Large intestine (tissue), 12 donors: ENCODE results near the gene RARS1. TPM values are rescaled to one million over a fixed set of nuclear protein-coding genes. Genes with fewer than 3 reads are reported as not detected.

Experiments used
- DNase-seq, 2 donors: peaks; one replicate each; pipeline versions ENCODE4 v3.0.0 to v3.0.0-alpha.2; 2013
- H3K27ac ChIP-seq: one replicate; pipeline ENCODE4 v1.5.1; 2013; ENCODE audit warnings: low read length
- H3K27me3 ChIP-seq: 2 replicates; pipeline ENCODE4 v1.6.1; 2013; ENCODE audit warnings: low read length; ENCODE audit not compliant: control insufficient read depth, insufficient read depth
- H3K36me3 ChIP-seq: 2 replicates; pipeline ENCODE4 v1.6.1; 2013; ENCODE audit warnings: low read length; ENCODE audit not compliant: control insufficient read depth, insufficient read depth
- H3K4me1 ChIP-seq: one replicate; pipeline ENCODE4 v1.6.1; 2013; ENCODE audit warnings: low read length; ENCODE audit not compliant: control insufficient read depth, insufficient read depth
- H3K4me3 ChIP-seq: one replicate; pipeline ENCODE4 v1.5.1; 2013; ENCODE audit warnings: low read length
- H3K9me3 ChIP-seq: one replicate; pipeline ENCODE4 v1.6.1; 2013; ENCODE audit warnings: mild to moderate bottlenecking, low read depth, low read length, moderate library complexity; ENCODE audit not compliant: control insufficient read depth
- WGBS: methylation state at CpG from one replicate; pipeline ENCODE4 v1.1.5; 2013; ENCODE audit warnings: low lambda C conversion rate; ENCODE audit not compliant: insufficient coverage; 5-methylcytosine and 5-hydroxymethylcytosine counted together
- long read RNA-seq, 11 donors: transcript quantifications; one replicate each; lab custom pipeline, GENCODE V29; 2026
- polyA plus RNA-seq: library from polyadenylated mRNA; unstranded; fragments of 120-200 nt; gene quantifications from one replicate; pipeline ENCODE4 v1.2.1, GENCODE V29; 2013

The RARS1 gene
- 76.3 TPM for polyA plus RNA-seq
- long read RNA-seq, donor 1, transcript RARS-201 (15 exons, 2,146 nt), result major isoform, 8 of 14 reads
- long read RNA-seq, donor 1, partial matches to known transcripts, result 5 of 14 reads
- long read RNA-seq, donor 1, other reads (novel, unspliced or antisense), result 0 of 14 reads
- long read RNA-seq, donor 2, transcript RARS-201 (15 exons, 2,146 nt), result major isoform, 13 of 43 reads
- long read RNA-seq, donor 2, partial matches to known transcripts, result 25 of 43 reads
- long read RNA-seq, donor 2, other reads (novel, unspliced or antisense), result 0 of 43 reads
- long read RNA-seq, donor 3, transcript RARS-201 (15 exons, 2,146 nt), result major isoform, 9 of 39 reads
- long read RNA-seq, donor 3, partial matches to known transcripts, result 29 of 39 reads
- long read RNA-seq, donor 3, other reads (novel, unspliced or antisense), result 0 of 39 reads
- long read RNA-seq, donor 4, partial matches to known transcripts, result 0 of 3 reads
- long read RNA-seq, donor 4, other reads (novel, unspliced or antisense), result 0 of 3 reads
- long read RNA-seq, donor 5, transcript RARS-201 (15 exons, 2,146 nt), result major isoform, 9 of 10 reads
- long read RNA-seq, donor 5, partial matches to known transcripts, result 0 of 10 reads
- long read RNA-seq, donor 5, other reads (novel, unspliced or antisense), result 0 of 10 reads
- long read RNA-seq, donor 6, partial matches to known transcripts, result 27 of 31 reads
- long read RNA-seq, donor 6, other reads (novel, unspliced or antisense), result 0 of 31 reads
- long read RNA-seq, donor 7, partial matches to known transcripts, result 8 of 13 reads
- long read RNA-seq, donor 7, other reads (novel, unspliced or antisense), result 0 of 13 reads
- long read RNA-seq, donor 8, transcript RARS-201 (15 exons, 2,146 nt), result major isoform, 7 of 40 reads
- long read RNA-seq, donor 8, partial matches to known transcripts, result 30 of 40 reads
- long read RNA-seq, donor 8, other reads (novel, unspliced or antisense), result 0 of 40 reads
- long read RNA-seq, donor 9, transcript RARS-201 (15 exons, 2,146 nt), result major isoform, 10 of 37 reads
- long read RNA-seq, donor 9, partial matches to known transcripts, result 24 of 37 reads
- long read RNA-seq, donor 9, other reads (novel, unspliced or antisense), result 0 of 37 reads
- long read RNA-seq, donor 10, transcript RARS-201 (15 exons, 2,146 nt), result major isoform, 7 of 31 reads
- long read RNA-seq, donor 10, partial matches to known transcripts, result 22 of 31 reads
- long read RNA-seq, donor 10, other reads (novel, unspliced or antisense), result 0 of 31 reads
- long read RNA-seq, donor 11, transcript RARS-201 (15 exons, 2,146 nt), result major isoform, 10 of 43 reads
- long read RNA-seq, donor 11, partial matches to known transcripts, result 33 of 43 reads
- long read RNA-seq, donor 11, other reads (novel, unspliced or antisense), result 0 of 43 reads

- Histone ChIP-seq H3K9me3 (no peaks in the 10 kb centered on the region), H3K4me3 (peak within 1 kb of the TSS; percentile 91), H3K27ac (peak within 1 kb of the TSS; percentile 72), H3K27me3 (no peaks in the 10 kb centered on the region), H3K4me1 (peaks cover 14% of the 10 kb centered on the region), H3K36me3 (peaks cover 28% of the 10 kb centered on the region)
- DNase-seq, result peak; percentile 91 to 92
- 20% methylated on average over 1 of the region's 40 CpGs for WGBS
Observed at GRCh38 chr5:168486136-168486879, at the start of gene RARS1. TSS of gene RARS1 (plus strand) at chr5:168486471. CDS start at chr5:168486499, 28 bp downstream.

DNA sequence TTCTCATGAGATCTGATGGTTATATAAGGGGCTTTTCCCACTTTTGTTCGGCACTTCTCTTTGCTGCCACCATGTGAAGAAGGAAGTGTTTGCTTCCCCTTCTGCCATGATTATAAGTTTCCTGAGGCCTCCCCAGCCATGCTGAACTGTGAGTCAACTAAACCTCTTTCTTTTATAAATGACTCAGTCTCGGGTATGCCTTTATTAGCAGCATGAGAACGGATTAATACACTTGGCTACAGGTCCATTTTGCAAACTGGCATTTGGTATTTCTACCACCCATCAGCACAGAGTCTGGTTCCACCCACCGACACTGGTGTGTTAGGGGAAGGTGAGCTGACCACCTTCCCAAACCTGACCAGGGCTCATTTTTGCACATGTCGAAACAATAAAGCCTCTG is 47.9 kb upstream of the RARS1 start:
- H3K4me3 ChIP-seq, result no peak overlapping the region
- no peaks in the 10 kb centered on the region for H3K9me3 ChIP-seq
- H3K27me3 ChIP-seq, result no peaks in the 10 kb centered on the region
- 70% methylated on average over 2 of the region's 5 CpGs for WGBS
- no peak overlapping the region for H3K27ac ChIP-seq
- peaks cover 45% of the 10 kb centered on the region for H3K36me3 ChIP-seq
- no peaks in the 10 kb centered on the region for H3K4me1 ChIP-seq
- DNase-seq, result no peak

DNA sequence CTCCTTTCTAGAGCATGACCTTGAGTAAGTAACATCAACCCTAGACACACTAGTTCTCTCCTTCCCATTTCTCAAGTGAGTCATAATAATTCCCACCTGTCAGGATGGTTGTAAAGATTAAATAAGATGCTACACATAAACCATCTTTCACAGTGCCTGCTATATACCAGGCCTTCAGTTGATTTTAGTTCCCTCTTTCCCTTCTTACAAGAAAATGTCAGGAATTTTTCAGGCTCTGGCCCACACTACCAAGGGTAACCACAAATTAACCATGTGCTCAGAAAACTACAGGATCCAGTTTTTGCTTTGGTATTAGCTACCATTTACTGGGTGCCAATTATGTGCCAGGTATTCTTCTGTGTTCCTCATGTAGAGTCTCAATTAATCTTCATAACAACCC is 42.7 kb upstream of the RARS1 start:
- H3K27me3 ChIP-seq, result no peaks in the 10 kb centered on the region
- DNase-seq, result no peak
- no peak overlapping the region for H3K27ac ChIP-seq
- no peaks in the 10 kb centered on the region for H3K9me3 ChIP-seq
- H3K36me3 ChIP-seq, result peaks cover 38% of the 10 kb centered on the region
- no peaks in the 10 kb centered on the region for H3K4me1 ChIP-seq
- no peak overlapping the region for H3K4me3 ChIP-seq

DNA sequence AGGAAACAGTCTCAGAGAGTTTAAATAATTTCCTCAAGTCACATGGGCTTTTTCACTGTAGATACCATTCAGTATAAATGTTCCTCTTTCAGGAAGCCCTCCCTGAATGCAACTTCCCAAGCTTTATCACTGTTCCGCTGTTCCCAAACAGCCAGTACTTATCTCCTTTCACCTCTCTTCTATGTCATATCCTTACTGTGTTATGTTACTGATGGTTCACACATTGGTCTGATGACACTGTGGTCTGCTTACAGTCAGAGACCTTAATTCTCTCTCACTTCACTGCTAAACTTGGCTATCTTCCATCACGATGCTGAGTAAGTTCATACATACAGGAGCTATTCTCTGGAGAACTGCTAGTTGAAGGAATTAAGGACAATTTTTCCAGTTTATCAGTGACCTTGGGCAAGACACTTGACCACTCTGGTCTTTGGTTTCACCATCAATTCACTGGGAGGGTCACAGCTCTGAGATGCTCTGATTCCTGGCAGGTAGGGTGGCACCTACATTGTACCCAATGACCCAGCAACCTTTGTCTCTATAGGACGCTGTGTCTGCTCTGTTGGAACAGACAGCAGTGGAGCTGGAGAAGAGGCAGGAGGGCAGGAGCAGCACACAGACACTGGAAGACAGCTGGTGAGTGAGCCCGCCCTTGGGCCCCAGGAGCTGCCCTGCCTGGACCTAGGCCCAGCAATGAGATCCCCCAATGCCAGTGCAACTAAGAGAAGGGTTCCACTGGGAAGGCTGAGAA is 42.1 kb upstream of the RARS1 start:
- DNase-seq, result no peak
- Histone ChIP-seq H3K4me1 (no peaks in the 10 kb centered on the region), H3K36me3 (peaks cover 35% of the 10 kb centered on the region), H3K9me3 (no peaks in the 10 kb centered on the region), H3K27me3 (no peaks in the 10 kb centered on the region), H3K27ac (no peak overlapping the region), H3K4me3 (no peak overlapping the region)
- 100% methylated on average over 1 of the region's 4 CpGs for WGBS

- 83% methylated on average over 1 of the region's 10 CpGs for WGBS
Observed at GRCh38 chr5:168446983-168447619, 39.2 kb upstream of the RARS1 start.

GRCh38 chr5:168447808-168448207 is 38.5 kb upstream of the RARS1 start:
- DNase-seq, result peak in 1 of 2 donors; percentile 17

More at GRCh38 chr5:168446983-168447619, 39.2 kb upstream of the RARS1 start:
- Histone ChIP-seq H3K27ac (no peak overlapping the region), H3K27me3 (no peaks in the 10 kb centered on the region), H3K4me1 (no peaks in the 10 kb centered on the region), H3K36me3 (peaks cover 36% of the 10 kb centered on the region), H3K9me3 (no peaks in the 10 kb centered on the region), H3K4me3 (no peak overlapping the region)
- no peak for DNase-seq

GRCh38 chr5:168449166-168449565 is 37.1 kb upstream of the RARS1 start:
- DNase-seq, result no peak
- no peaks in the 10 kb centered on the region for H3K4me1 ChIP-seq
- no peaks in the 10 kb centered on the region for H3K9me3 ChIP-seq
- H3K4me3 ChIP-seq, result no peak overlapping the region
- no peaks in the 10 kb centered on the region for H3K27me3 ChIP-seq
- no peak overlapping the region for H3K27ac ChIP-seq
- no CpG with 5 or more reads among the region's 2 CpGs for WGBS
- H3K36me3 ChIP-seq, result peaks cover 40% of the 10 kb centered on the region

More at GRCh38 chr5:168447808-168448207, 38.5 kb upstream of the RARS1 start:
- Histone ChIP-seq H3K27me3 (no peaks in the 10 kb centered on the region), H3K36me3 (peaks cover 42% of the 10 kb centered on the region), H3K4me1 (no peaks in the 10 kb centered on the region), H3K27ac (no peak overlapping the region), H3K9me3 (no peaks in the 10 kb centered on the region), H3K4me3 (no peak overlapping the region)
- WGBS, result no CpG with 5 or more reads among the region's 4 CpGs

DNA sequence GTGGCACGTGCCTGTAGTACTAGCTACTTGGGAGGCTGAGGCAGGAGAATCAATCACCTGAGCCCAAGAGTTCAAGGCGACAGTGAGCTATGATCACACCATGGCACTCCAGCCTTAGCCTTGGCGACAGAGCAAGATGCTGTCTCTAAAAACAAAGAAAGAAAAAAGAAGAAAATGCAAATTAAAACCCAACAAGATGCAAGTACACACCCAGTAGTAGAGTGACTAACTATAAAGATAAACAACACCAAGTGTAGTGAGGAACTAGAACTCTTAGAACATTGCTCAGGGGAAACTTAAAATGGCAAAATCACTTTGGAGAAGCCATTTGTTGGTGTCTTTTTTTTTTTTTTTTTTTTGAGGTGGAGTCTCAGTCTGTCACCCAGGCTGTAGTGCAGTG is 34.7 kb upstream of the RARS1 start:
- WGBS, result 100% methylated on average over 1 of the region's 3 CpGs
- Histone ChIP-seq H3K27me3 (no peaks in the 10 kb centered on the region), H3K4me1 (no peaks in the 10 kb centered on the region), H3K4me3 (no peak overlapping the region), H3K36me3 (peaks cover 53% of the 10 kb centered on the region), H3K27ac (no peak overlapping the region), H3K9me3 (no peaks in the 10 kb centered on the region)
- no peak for DNase-seq

DNA sequence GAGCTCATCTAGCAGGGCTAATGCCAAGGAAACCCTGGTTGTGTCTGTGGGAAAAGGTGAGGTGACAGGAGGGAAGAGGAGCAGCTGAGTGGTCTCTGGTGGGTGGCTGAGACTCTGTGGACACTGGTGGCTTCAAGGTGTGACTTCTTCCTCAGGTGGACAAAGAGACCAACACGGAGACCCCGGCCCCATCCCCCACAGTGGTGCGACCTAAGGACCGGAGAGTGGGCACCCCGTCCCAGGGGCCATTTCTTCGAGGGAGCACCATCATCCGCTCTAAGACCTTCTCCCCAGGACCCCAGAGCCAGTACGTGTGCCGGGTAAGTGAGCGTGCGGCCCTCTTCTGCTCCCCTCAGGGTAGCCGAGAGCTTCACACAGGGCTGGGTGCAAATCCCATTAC is 31.1 kb upstream of the RARS1 start:
- Histone ChIP-seq H3K27me3 (no peaks in the 10 kb centered on the region), H3K27ac (no peak overlapping the region), H3K4me3 (no peak overlapping the region), H3K36me3 (peaks cover 62% of the 10 kb centered on the region), H3K9me3 (no peaks in the 10 kb centered on the region), H3K4me1 (no peaks in the 10 kb centered on the region)
- WGBS, result no CpG with 5 or more reads among the region's 12 CpGs
- DNase-seq, result no peak
